ENCODE results near the gene RND2. TPM values are rescaled to one million over a fixed set of nuclear protein-coding genes. Genes with fewer than 3 reads are reported as not detected.
A peak's percentile ranks its signal among the peaks of the same experiment; 100 is the strongest.

RND2 gene
- total RNA-seq, 1 donor from 2014 or later: 7.3 TPM

- peak overlapping the region; percentile 20 to 28 for H3K27ac ChIP-seq
- H3K36me3 ChIP-seq: peaks cover 37 to 44% of the 10 kb centered on the region in 2 donors
- H3K4me3 ChIP-seq: no peak overlapping the region
- DNase-seq (ENCODE audit: low spot score in 2 of 2): no peak
- H3K4me1 ChIP-seq: peaks cover 0 to 12% of the 10 kb centered on the region in 2 donors
- TF ChIP-seq CTCF (IDR thresholded peaks at IDR 0.05): no peak
- H3K27me3 ChIP-seq: no peaks in the 10 kb centered on the region
- no peaks in the 10 kb centered on the region for H3K9me3 ChIP-seq
- intact Hi-C loops (cut with DNase I): no loop called here
These were observed 8.8 kb upstream of the RND2 start for GRCh38 chr17:43016216-43016615.

GRCh38 chr17:43018008-43018853 lies 6.8 kb upstream of the RND2 start:
- peaks cover 0 to 17% of the 10 kb centered on the region in 2 donors for H3K4me1 ChIP-seq

GRCh38 chr17:43018932-43019331 lies 6.1 kb upstream of the RND2 start:
- Histone ChIP-seq H3K27ac (peak overlapping the region in 1 of 2 donors; percentile 90), H3K36me3 (peaks cover 30 to 33% of the 10 kb centered on the region in 2 donors), H3K4me3 (no peak overlapping the region), H3K27me3 (no peaks in the 10 kb centered on the region), H3K4me1 (peaks cover 0 to 17% of the 10 kb centered on the region in 2 donors), H3K9me3 (no peaks in the 10 kb centered on the region)
- no peak for TF ChIP-seq CTCF (IDR thresholded peaks at IDR 0.05)
- intact Hi-C loops (cut with DNase I): no loop called here
- DNase-seq (ENCODE audit: low spot score in 2 of 2): no peak

More at GRCh38 chr17:43018008-43018853, 6.8 kb upstream of the RND2 start:
- DNase-seq (ENCODE audit: low spot score in 2 of 2): no peak
- H3K36me3 ChIP-seq: peaks cover 35 to 36% of the 10 kb centered on the region in 2 donors
- intact Hi-C loops (cut with DNase I): no loop called here
- no peaks in the 10 kb centered on the region for H3K27me3 ChIP-seq
- H3K4me3 ChIP-seq: no peak overlapping the region
- H3K27ac ChIP-seq: no peak overlapping the region
- no peaks in the 10 kb centered on the region for H3K9me3 ChIP-seq
- TF ChIP-seq CTCF (IDR thresholded peaks at IDR 0.05): no peak

GRCh38 chr17:43019418-43019817 lies 5.6 kb upstream of the RND2 start:
- Histone ChIP-seq H3K4me3 (peak overlapping the region in 1 of 2 donors; percentile 17), H3K27ac (peak overlapping the region; percentile 73 to 90), H3K36me3 (peaks cover 27 to 28% of the 10 kb centered on the region in 2 donors), H3K4me1 (peaks cover 0 to 17% of the 10 kb centered on the region in 2 donors), H3K27me3 (no peaks in the 10 kb centered on the region), H3K9me3 (no peaks in the 10 kb centered on the region)
- no peak for TF ChIP-seq CTCF (IDR thresholded peaks at IDR 0.05)
- DNase-seq (ENCODE audit: low spot score in 2 of 2): no peak
- intact Hi-C loops (cut with DNase I): no loop called here

GRCh38 chr17:43020030-43020621 lies 4.9 kb upstream of the RND2 start:
- no peaks in the 10 kb centered on the region for H3K27me3 ChIP-seq
- H3K4me1 ChIP-seq: peaks cover 0 to 17% of the 10 kb centered on the region in 2 donors
- intact Hi-C loops (cut with DNase I): loop anchor here (10.0 kb wide), 1 partner anchor 465 kb away; the partner anchor contains the start of gene DHX8
- TF ChIP-seq CTCF (IDR thresholded peaks at IDR 0.05): no peak
- H3K4me3 ChIP-seq: peak overlapping the region in 1 of 2 donors; percentile 82
- DNase-seq (ENCODE audit: low spot score in 2 of 2): no peak
- peak overlapping the region; percentile 73 to 90 for H3K27ac ChIP-seq
- peaks cover 21 to 27% of the 10 kb centered on the region in 2 donors for H3K36me3 ChIP-seq
- no peaks in the 10 kb centered on the region for H3K9me3 ChIP-seq
